GM19023 (cell line): ENCODE measurements around the gene EID3.
"Not testable (repeated sequence)": the region's sequence is repeated elsewhere in the genome, so short reads cannot be mapped to it uniquely, and the experiment has no call there.

Experiments used
- ATAC-seq: cut with Tn5 transposase; IDR thresholded peaks from one replicate; pipeline ENCODE4 v1.9.1; 2021; ENCODE audit warnings: mild to moderate bottlenecking, moderate library complexity; ENCODE audit not compliant: unreplicated experiment

EID3 gene

DNA sequence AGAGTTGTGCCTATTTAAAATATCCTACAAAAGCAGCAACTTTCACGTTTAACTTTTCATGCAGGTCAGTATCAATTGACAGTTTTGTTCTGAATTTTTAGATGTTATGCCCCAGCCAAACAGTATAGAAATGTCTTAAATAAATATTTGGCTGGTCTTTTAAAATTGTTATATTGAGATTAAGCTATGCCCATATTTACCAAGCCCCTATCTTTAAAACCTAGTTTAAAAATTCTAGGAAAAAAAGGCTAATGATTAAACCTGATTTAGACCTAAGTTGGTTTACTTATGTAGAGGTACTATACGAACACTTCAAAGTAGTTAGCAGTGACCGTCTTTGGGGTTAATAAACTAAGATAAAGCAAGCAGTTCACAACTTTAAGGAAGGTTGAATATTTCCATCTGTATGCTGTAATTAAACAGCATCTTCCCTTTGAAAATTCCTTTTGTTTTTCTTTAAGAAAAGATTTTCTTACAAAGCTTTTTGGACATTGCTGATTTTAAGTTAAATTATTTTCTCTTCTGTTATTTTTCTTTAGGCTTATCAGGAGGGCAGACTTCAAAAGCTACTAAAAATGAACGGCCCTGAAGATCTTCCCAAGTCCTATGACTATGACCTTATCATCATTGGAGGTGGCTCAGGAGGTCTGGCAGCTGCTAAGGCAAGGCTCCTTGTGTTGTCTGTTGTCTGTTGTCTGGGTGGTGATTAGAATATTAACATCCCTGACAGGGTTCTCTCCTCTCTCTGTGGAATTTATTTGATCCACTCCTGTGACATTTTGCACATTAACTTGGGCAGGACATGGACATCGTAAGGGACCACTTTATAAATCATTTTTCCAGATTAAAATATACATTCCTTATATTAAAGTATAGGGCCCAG lies 7.5 kb downstream of the EID3 start:
- ATAC-seq = no peak

DNA sequence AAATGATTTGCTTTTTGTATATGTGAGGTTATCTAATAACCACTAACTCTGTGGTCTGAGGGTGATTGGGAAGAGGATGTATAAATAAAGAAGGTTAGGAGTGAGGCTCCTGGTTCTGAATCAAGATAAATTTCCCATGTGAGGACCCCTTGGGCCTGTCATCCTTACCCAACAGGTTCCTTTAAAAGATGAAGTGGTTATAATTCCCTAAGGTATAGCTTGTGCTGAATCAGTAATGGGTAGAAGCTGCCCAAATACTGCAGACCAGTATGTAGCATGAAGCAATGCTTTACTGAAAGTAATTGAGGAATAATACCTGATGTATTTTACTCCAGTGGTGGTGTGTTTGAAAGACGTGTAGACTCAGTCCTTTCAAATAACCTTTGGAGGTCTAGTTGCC lies 8.7 kb downstream of the EID3 start:
- ATAC-seq = no peak

DNA sequence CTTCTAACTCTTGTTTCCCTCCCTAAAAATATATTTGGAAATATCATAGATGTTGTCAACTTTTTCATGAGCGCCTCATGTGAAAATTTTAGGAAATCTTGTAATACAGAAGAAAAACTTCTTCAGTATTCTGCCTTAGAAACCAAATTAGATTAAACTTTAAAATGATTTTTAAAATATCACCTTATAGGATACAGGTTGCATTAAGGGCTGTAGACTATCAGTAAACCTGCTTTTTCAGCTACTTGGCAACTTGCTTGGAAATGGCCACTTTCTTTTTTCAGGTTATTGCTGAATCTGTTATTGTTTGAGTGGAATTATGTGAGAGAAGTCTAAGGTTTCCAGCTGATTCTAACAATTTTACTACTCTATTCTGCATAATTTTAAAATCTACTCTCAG lies 9.1 kb downstream of the EID3 start:
- ATAC-seq = no peak

DNA sequence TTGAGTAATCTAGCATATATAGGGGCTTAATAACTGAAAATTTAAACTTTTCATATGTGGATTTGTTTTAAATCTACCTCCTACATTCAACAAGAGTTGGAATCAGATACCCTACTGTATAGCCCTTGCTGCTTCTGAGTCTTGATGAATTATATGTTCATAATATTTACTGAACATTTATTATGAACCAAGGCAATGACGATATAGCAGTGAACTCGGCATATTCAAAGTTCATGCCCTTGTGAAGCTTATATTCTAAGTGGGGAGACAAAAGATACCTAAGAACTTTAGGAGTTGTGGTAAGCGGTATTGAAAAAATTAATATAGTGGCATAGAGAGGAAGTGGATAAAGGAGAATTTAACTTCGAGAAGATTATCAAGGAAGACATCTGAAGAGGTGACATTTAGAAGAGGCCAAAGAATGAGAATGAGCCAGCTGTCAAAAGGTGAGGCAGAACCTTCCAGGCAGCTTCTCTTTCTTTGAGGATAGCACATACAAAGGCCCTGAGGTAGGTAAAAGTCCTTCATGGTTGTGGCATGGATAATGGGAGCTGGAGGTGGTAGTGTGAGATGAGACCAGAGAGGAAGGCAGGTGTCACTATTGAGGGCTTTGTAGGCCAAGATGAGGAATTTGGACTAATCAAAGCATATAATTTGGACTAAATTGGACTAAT lies 10.2 kb downstream of the EID3 start:
- ATAC-seq = no peak

DNA sequence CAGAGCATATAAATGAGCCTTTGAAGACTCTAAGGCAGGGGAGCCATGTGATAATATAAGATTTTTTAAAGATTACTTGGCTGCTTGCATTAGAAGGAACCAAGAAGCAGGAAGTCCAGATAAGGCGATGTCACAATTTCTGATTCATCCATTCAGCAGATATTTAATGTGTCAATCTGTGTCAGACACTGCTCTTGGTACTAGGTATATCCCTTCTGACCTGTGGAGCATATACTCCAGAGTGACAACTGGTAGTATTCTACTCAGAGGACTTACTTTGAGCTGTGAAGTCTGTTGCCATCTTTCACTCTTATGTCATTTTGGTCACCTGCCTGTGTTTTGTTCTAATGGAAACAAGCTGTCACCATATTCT lies 10.7 kb downstream of the EID3 start:
- no peak for ATAC-seq

DNA sequence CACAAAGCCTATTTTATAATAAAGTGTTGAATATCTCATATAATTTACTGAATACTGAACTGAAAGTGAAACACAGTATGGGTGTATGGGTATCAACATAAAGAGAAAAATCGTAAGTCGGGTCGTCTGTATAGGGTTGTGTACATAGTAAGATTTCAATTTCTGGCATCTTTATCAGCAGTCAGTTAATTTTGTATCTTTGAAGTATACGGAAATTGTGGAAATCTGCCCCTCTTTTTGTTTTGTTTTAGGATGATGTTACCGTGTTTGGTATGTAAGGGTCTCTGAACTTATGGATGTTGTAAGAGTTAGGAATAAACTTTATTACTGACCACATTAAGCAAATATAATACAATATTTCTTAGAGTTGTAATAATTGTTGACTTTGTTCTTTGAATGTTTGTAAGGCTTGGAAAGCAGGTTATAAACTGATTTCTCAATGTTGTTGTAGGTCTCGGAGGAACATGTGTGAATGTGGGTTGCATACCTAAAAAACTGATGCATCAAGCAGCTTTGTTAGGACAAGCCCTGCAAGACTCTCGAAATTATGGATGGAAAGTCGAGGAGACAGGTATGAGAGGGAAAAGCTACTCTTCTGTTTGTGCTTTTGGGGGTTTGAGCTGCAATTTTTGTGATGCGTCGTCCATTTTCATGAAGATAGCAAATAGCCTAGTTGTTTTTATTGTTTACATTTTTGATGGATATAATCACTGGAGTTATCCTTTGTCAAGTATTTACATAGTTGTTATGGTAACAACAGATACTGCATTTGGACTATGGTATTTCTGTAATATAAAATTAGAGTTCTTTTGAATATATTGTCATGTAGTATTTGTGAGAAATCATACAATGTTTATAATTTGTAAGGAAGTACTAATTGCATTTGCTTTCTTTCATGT lies 12.0 kb downstream of the EID3 start:
- ATAC-seq = no peak

DNA sequence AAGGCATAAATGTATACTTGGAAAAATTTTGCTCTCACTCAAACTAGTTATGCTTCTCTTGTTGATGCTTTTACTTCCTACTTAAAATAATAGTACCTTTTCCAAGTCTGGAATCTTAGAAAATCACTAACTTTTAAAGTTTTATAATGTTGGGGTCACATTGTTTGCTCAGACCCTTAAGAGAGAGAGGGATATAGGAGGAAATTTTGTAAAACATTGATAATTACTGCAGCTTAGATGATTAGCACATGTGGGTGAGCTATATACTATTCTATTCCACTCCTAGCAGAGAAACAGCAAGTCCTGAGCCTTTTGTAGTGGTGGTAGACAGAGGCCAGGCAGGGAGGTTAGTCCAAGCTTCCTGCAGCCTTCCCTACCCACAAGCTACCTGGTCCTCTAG lies 13.4 kb downstream of the EID3 start:
- ATAC-seq = no peak

DNA sequence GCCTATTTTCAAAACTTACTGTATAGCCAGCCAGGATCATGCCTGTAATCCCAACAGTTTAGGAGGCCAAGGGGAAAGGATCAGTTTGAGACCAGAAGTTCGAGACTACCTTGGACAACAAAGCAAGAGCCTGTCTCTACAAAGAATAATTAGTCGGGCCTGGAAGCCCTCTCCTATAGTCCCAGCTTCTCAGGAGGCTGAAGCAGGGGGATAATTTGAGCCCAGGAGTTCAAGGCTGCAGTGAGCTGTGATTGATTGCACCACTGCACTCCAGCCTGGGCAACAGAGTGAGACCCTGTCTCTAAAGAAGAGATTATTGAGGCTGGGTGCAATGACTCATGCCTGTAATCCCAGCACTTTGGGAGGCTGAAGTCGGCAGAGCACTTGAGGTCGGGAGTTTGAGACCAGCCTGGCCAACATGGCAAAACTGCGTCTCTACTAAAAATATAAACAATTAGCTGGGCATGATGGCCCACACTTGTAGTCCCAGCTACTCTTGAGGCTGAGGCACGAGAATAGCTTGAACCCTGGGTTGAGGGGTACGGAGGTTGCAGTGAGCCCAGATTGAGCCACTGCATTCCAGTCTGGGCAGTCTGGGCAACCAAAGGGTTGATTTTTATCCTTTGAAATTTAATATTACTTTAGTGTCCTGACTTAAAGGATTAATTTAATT lies 14.1 kb downstream of the EID3 start:
- no peak for ATAC-seq

DNA sequence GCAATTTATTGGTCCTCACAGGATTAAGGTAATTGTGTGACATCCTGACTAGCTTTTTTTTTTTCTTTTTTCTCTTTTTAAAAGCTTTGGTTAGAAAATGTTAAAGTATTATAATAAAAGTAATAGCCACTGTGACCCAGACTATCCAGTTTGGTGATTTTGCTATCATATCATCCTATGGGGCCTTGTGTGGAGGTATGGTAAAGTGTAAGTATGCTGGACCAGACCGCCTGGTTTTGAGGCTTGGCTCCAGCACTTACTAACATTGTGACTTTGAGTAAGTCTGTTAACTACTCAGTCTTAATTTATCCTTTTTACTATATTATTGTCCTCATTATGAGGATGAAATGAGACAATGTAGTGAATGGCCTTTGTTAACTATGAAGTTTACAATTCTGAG lies 15.5 kb downstream of the EID3 start:
- ATAC-seq = no peak

DNA sequence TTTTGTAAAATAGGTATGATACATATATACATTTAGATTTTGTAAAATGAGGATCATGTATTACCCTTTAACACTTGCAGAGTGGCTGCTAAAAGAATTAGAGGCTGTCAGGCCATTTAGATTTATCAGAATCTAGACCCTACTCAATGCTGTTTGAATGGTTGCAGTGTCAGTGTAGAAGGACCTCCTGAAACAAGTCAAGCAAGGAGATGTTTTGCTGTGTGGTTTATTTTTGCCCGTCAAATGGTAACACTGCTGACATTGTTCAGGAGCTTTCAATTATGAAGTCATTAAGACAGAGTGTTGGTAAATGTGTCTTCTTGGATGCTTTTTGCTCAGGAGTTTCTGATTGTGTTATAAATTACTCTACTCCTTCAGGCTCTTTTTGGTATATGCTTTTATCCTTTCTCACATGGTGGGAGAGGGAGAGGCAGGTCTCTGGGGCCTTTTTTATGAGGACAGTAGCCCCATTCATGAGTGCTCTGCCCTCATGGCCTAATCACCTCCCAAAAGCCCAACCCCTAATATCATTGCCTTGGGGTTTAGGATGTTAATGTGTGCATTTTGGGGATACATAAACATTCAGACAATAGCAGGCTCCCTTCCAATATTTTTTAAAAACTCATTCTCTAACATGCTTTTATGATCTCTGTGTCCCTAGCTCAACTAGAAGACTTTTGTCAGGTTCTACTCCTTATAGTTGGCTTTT lies 16.5 kb downstream of the EID3 start:
- ATAC-seq = no peak

DNA sequence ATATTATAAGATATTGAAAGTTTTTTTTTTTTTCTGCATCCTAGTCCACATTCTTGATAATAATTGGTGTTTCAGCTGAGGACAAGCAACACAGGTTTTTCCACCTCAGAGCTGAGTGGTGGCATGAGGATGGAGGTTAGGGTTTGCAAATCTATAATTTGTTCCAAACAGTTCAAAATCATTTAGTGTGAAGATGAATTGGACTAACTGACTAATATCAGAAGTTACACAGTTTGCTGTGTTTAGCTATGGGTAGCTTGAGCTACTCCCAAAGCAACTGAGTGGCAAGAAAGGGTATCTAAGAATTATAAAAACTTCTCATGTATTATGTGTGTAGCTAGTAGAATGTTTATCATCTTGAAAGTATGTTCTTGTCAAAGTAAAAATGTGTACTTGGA lies 17.1 kb downstream of the EID3 start:
- ATAC-seq = no peak

DNA sequence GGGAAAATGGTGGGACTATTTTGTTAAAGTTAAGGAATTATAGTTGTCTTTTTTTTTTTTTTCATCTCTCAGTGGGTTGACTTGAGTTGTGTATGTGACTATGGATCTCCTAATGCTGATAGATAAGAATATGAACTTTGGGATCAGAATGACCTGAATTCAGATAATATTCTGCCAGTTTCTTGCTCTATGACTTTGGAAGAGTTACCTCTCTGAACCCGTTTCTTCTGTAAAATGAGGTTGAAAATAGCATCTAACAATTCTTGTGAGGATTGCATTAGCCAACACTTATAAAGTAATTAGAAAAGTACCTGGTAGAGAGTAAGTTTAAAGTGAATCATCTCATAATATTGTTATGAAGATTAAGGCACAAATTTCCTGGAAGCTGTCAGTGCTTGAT lies 18.4 kb downstream of the EID3 start:
- no peak for ATAC-seq

DNA sequence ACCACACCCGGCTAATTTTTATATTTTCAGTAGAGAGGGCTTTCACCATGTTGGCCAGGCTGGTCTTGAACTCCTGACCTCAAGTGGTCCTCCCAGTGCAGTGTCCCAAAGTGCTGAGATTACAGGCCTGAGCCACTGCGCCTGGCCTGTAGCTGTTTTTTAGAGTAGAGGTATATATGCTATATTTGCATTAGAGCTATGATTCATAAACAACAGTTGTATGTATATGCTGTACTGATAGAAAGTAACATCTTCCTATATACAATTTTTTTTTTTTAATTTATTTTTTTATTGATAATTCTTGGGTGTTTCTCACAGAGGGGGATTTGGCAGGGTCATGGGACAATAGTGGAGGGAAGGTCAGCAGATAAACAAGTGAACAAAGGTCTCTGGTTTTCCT lies 19.0 kb downstream of the EID3 start:
- ATAC-seq = not testable (repeated sequence)

DNA sequence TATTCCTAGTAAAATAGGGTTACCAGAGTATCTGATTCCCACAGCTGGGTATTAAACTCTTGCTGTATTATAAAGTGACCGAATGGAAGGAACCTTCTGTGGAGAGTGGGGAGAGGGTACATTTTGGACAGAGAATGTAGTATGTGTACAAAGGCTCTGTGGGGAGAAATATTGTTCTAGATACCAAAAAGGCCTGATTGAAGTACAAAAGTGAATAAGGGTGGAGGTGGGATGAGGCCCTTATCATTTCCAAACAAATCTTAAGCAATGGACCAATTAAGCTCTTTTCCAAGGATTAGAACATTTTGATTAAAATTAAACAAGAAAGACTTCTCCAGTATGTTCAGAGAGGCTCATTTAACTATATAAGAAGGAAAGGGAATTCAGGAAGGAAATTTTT lies 20.4 kb downstream of the EID3 start:
- ATAC-seq = no peak

DNA sequence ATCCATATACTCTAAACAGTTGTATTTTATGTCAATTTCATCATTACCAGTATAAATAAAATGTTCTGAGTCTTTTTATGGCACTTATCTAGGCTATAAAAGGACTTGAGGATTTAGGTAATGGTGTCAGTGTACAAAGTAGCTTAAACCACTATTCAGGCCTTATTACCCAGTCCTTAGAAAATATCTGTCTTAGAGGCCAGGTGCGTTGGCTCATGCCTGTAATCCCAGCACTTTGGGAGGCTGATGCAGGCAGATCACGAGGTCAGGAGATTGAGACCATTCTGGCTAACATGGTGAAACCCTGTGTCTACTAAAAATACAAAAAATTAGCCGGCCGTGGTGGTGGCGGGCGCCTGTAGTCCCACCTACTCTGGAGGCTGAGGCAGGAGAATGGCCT lies 24.7 kb downstream of the EID3 start:
- ATAC-seq = not testable (repeated sequence)

DNA sequence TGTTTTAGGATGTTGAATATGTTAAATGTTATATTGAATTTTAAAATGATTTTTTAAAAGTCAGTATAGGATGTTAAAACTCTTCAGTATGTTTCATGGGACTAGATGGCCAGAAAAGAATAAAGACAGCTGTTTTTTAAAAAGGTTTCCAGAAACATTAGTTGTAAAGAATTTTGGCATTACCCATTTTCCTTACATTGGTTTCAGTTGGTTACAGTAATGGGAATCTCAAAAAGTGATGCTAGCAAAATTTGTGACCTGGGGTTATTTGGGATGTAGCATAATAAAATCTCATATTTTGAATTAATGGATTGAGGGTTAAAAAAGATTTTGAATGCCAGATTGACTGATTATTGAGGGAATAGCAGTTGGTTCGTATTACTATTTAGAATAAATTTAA lies 25.3 kb downstream of the EID3 start:
- ATAC-seq = no peak

DNA sequence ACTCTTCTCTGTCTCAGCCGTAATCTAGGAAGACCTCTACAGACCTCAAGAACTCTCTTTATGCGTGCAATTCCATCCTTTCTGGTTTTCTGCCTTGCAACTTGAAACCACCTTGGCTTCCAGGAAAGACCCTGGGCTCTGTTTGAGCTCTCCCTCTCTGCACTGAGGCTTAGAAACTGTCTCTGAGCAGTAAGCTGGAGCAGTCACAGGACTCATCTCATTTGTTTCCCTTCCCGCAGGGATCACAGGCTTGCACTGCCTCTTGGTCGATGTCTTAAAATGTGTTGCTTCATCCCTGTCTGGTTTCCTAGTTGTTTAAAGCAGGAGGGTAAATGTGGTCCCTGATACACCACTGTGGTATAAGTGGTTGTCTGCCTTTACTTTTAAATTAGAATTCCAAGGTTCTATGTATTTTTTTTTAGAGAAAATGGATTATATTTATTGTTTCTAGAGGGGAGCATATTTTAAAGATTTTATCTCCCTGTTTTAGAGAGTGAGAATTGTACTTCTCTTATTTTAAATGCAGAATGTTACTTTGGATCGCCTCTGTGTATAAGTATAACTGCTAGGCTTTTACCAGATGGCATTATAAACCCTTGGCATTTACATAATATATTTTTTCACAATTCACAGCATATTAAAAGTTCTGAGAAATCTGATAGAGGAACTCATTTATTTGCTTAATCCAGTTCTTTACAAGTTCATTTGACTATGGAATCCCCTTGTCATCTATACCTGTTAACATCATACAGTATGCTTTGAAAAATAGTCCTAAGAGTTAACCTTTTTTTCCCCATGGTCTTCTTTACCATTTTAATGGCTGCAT lies 26.4 kb downstream of the EID3 start:
- no peak for ATAC-seq

DNA sequence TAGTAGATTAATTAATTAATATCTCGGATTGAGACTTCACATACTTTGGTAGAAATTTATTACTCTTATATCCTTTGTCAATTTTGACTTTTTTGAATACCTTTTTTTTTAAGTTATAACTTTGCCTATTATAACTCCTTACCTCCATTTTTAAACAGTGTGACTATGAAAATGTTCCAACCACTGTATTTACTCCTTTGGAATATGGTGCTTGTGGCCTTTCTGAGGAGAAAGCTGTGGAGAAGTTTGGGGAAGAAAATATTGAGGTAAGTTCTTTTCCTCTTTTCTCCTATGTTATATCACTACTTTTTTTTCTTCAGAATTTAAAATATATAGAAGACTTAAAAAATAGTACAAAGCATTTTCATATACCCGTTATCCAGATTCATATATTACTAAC lies 27.8 kb downstream of the EID3 start:
- ATAC-seq = no peak

DNA sequence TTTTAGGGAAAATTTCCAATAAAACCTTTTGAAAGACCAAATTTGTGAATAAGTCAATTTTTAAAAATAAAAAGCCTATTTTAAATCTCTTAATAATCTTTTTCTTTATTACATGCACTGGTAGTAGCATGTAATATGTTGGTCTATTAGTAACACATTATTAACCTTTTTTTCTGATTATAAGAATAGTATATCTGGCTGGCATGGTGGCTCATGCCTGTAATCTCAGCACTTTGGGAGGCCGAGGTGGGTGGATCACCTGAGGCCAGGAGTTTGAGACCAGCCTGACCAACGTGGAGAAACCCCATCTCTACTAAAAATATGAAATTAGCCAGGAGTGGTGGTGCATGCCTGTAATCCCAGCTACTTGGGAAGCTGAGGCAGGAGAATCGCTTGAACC lies 28.7 kb downstream of the EID3 start:
- ATAC-seq = not testable (repeated sequence)
